DND-41 (cell line): ENCODE measurements around the gene TMCO1.

Experiments used
- ATAC-seq: fragments of 200-7000 bp; cut with Tn5 transposase; 3 replicates; pipeline ENCODE4 v1.9.1; 2021; ENCODE audit warnings: low read depth; ENCODE audit not compliant: insufficient read depth
- DNase-seq: peaks from one replicate; pipeline ENCODE4 v3.0.0-alpha.2; 2020
- H2AFZ ChIP-seq: 2 replicates; pipeline ENCODE4 v1.6.0; 2012; ENCODE audit warnings: low read depth, low read length
- H3K27ac ChIP-seq: 2 replicates; pipeline ENCODE4 v1.5.1; 2012; ENCODE audit warnings: low read length, inconsistent platforms
- H3K27me3 ChIP-seq: fragments of 200-600 bp; sonication (generic); 2 replicates; pipeline ENCODE4 v1.6.0; 2012; ENCODE audit warnings: low read length, mild to moderate bottlenecking, inconsistent platforms; ENCODE audit not compliant: insufficient read depth, poor library complexity
- H3K36me3 ChIP-seq: 2 replicates; pipeline ENCODE4 v1.5.1; 2012; ENCODE audit warnings: low read length, inconsistent platforms; ENCODE audit not compliant: insufficient read depth
- H3K4me1 ChIP-seq: 2 replicates; pipeline ENCODE4 v1.5.1; 2012; ENCODE audit warnings: mild to moderate bottlenecking, low read length; ENCODE audit not compliant: insufficient read depth
- H3K4me2 ChIP-seq: 2 replicates; pipeline ENCODE4 v1.6.0; 2012; ENCODE audit warnings: mild to moderate bottlenecking, moderate library complexity, low read length, inconsistent platforms; ENCODE audit not compliant: insufficient read depth
- H3K4me3 ChIP-seq, 2 experiments: fragments of 200-600 bp in 1 of 2; shearing (Covaris generic) in 1 of 2; 2 replicates each; pipeline ENCODE4 v1.5.1; 2012 to 2016; ENCODE audit warnings: inconsistent platforms in 2 of 2, low read length in 2 of 2, mild to moderate bottlenecking in 2 of 2, low read depth in 1 of 2, moderate library complexity in 1 of 2
- H3K79me2 ChIP-seq: 2 replicates; pipeline ENCODE4 v1.6.0; 2012; ENCODE audit warnings: low read length, inconsistent platforms; ENCODE audit not compliant: insufficient read depth
- H3K9ac ChIP-seq: 2 replicates; pipeline ENCODE4 v1.6.0; 2012; ENCODE audit warnings: low read depth, mild to moderate bottlenecking, inconsistent platforms, low read length, moderate library complexity
- H3K9me3 ChIP-seq: 2 replicates; pipeline ENCODE4 v1.5.1; 2012; ENCODE audit warnings: low read length, moderate library complexity, mild to moderate bottlenecking, inconsistent platforms; ENCODE audit not compliant: insufficient read depth, severe bottlenecking
- H4K20me1 ChIP-seq: 2 replicates; pipeline ENCODE4 v1.6.0; 2012; ENCODE audit warnings: low read length; ENCODE audit not compliant: insufficient read depth
- CTCF ChIP-seq: IDR thresholded peaks from 2 replicates; pipeline ENCODE4 v1.5.1; 2012; ENCODE audit warnings: borderline replicate concordance, low read length, moderate library complexity, mild to moderate bottlenecking; ENCODE audit not compliant: poor library complexity, severe bottlenecking; ENCODE audit errors: extremely low read depth
- EZH2 ChIP-seq: IDR thresholded peaks from 3 replicates; pipeline ENCODE4 v1.6.1; 2012; ENCODE audit warnings: borderline replicate concordance, low read depth, mild to moderate bottlenecking, moderate library complexity, low read length, inconsistent platforms; ENCODE audit not compliant: severe bottlenecking

Gene TMCO1

GRCh38 chr1:165762725-165763124, 5.9 kb downstream of the TMCO1 start:
- no peak overlapping the region for H3K9ac ChIP-seq
- H3K36me3 ChIP-seq = peaks cover 83% of the 10 kb centered on the region
- no peak overlapping the region for H3K27ac ChIP-seq
- peaks cover 36% of the 10 kb centered on the region for H3K4me1 ChIP-seq
- H3K4me3 ChIP-seq = no peak overlapping the region
- H4K20me1 ChIP-seq = peaks cover 12% of the 10 kb centered on the region; the same call in 1 of the 2 replicates
- H3K4me2 ChIP-seq = peak overlapping the region; percentile 22; the same call in 1 of the 2 replicates
- H3K27me3 ChIP-seq = no peaks in the 10 kb centered on the region
- DNase-seq (no peak), ATAC-seq (no peak)
- H3K79me2 ChIP-seq = peaks cover 85% of the 10 kb centered on the region
- H3K9me3 ChIP-seq = no peaks in the 10 kb centered on the region
- TF ChIP-seq EZH2 (no peak), CTCF (no peak)
- no peak overlapping the region for H2AFZ ChIP-seq

- no peak overlapping the region for H3K4me2 ChIP-seq
- H3K4me3 ChIP-seq = no peak overlapping the region
- no peak overlapping the region for H2AFZ ChIP-seq
- no peak for ATAC-seq
- DNase-seq = no peak
- H3K79me2 ChIP-seq = peaks cover 76% of the 10 kb centered on the region
- no peaks in the 10 kb centered on the region for H3K27me3 ChIP-seq
- no peak for TF ChIP-seq EZH2
- no peak for TF ChIP-seq CTCF
- H3K36me3 ChIP-seq = peaks cover 74% of the 10 kb centered on the region
- no peak overlapping the region for H3K27ac ChIP-seq
- H4K20me1 ChIP-seq = peaks cover 5% of the 10 kb centered on the region; the same call in 1 of the 2 replicates
- no peaks in the 10 kb centered on the region for H3K9me3 ChIP-seq
- H3K9ac ChIP-seq = no peak overlapping the region
- peaks cover 6% of the 10 kb centered on the region; the same call in 1 of the 2 replicates for H3K4me1 ChIP-seq
Observed at GRCh38 chr1:165759095-165759494, 9.6 kb downstream of the TMCO1 start.

- H3K4me1 ChIP-seq = no peaks in the 10 kb centered on the region
- H3K9me3 ChIP-seq = no peaks in the 10 kb centered on the region
- H3K9ac ChIP-seq = no peak overlapping the region
- H4K20me1 ChIP-seq = no peaks in the 10 kb centered on the region; the same call in 1 of the 2 replicates
- no peak overlapping the region for H3K4me2 ChIP-seq
- peak; percentile 39; the same call in 1 of the 3 replicates for ATAC-seq
- H3K27ac ChIP-seq = no peak overlapping the region
- H3K4me3 ChIP-seq = no peak overlapping the region
- H3K36me3 ChIP-seq = peaks cover 81% of the 10 kb centered on the region
- DNase-seq = no peak
- TF ChIP-seq CTCF (no peak), EZH2 (no peak)
- peaks cover 46% of the 10 kb centered on the region for H3K79me2 ChIP-seq
- H3K27me3 ChIP-seq = no peaks in the 10 kb centered on the region
- H2AFZ ChIP-seq = no peak overlapping the region
Observed at GRCh38 chr1:165755393-165756010, 13.2 kb downstream of the TMCO1 start.
